GM18502 (cell line): ENCODE results near the gene TLCD5.

Source experiments
- ATAC-seq: cut with Tn5 transposase; IDR thresholded peaks from one replicate; pipeline ENCODE4 v1.9.1; 2021; ENCODE audit warnings: mild to moderate bottlenecking; ENCODE audit not compliant: unreplicated experiment, poor library complexity

Gene TLCD5

GRCh38 chr11:120372296-120372695 lies 47.2 kb downstream of the TLCD5 start:
- ATAC-seq = no peak

DNA sequence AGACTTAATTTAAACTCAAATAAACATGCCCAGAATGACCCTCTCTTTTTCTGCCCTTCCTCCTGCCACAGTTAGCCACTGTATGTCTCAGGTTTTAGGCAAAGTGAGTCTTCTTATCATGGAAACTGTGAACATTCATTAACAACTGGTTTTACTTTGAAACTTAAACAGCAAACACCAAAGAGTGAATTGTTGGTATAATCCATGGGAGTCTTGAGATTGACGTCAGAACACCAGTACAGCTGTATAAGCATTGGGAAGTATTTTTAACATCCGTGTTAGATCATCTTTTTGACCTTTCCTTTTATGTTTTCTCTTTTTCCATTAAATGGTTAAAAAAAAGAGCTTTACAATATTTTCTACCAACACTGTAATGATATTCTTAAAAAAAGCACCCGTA lies 50.0 kb downstream of the TLCD5 start:
- no peak for ATAC-seq

DNA sequence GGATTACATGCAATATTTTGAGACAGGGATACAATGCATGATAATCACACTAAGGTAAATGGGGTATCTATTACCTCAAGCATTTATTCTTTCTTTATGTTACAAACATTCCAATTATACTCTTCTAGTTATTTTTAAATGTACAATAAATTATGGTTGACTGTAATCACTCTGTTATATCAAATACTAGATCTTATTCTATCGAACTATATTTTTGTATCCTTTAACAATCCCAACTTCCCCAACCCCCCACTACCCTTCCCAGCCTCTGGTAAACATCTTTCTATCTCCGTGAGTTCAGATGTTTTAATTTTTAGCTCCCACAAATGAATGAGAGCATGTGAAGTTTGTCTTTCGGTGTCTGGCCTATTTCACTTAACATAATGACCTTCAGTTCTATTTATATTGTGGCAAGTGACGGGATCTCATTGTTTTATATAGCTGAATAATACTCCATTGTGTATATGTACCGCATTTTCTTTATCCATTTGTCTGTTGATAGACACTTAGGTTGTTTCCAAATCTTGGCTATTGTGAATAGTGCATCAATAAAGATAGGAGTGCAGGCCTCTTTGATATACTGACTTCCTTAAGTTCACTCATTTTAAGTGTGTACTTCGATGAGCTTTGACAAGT lies 51.6 kb downstream of the TLCD5 start:
- ATAC-seq = no peak

DNA sequence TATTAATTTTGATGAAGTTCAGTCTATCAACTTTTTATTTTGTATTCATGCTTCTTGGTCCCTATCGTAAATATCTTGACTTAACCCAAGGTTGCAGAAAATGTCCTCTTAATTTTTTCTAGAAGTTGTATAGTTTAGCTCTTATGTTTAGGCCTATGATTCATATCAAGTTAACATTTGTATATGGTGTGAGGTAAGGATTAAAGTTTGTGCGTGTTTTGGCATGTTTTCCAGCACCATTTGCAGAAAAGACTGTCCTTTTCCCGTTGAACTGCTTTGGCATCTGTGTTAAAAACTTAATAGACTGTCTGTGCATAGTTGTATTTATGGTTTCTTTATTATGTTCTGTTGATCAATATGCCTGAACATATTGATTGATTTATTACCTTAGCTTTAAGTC lies 53.4 kb downstream of the TLCD5 start:
- no peak for ATAC-seq

- no peak for ATAC-seq
These were observed 56.3 kb downstream of the TLCD5 start for GRCh38 chr11:120381401-120381800.
